H54 (cell line): ENCODE results near the gene ATAD3A.
"Not testable (repeated sequence)": the region's sequence is repeated elsewhere in the genome, so short reads cannot be mapped to it uniquely, and the experiment has no call there.

Experiments used
- DNase-seq: peaks from one replicate; pipeline ENCODE4 v3.0.0; 2011; ENCODE audit warnings: low spot score, mixed read lengths; ENCODE audit not compliant: insufficient read length
- FAIRE-seq: peaks from 3 replicates; lab custom pipeline; 2011; peaks lifted over from hg19 to GRCh38; lab: Jason Lieb, UNC
- POLR2A ChIP-seq: IDR thresholded peaks from 2 replicates; pipeline ENCODE4 v1.6.1; 2011; ENCODE audit warnings: low read depth, mild to moderate bottlenecking, low read length

Gene ATAD3A

DNA sequence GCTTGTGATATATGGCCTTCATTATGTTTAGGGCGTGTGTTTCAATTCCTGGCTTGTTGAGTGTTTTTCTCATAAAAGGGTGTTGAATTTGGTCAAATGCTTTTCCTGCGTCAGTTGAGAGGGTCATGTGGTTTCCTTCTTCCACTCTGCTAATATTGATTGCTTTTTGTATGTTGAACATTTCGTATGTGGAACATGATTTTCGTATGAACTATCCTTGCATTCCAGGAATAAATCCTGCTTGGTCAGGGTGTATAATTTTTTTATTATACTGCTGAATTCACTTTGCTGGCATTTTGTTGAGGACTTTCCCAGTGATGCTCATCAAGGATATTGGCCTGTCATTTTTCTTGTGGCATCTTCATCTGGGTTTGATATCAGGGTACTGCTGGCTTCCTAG lies 4.7 kb upstream of the ATAD3A start:
- FAIRE-seq (no peak), DNase-seq (no peak)
- TF ChIP-seq POLR2A, result no peak

DNA sequence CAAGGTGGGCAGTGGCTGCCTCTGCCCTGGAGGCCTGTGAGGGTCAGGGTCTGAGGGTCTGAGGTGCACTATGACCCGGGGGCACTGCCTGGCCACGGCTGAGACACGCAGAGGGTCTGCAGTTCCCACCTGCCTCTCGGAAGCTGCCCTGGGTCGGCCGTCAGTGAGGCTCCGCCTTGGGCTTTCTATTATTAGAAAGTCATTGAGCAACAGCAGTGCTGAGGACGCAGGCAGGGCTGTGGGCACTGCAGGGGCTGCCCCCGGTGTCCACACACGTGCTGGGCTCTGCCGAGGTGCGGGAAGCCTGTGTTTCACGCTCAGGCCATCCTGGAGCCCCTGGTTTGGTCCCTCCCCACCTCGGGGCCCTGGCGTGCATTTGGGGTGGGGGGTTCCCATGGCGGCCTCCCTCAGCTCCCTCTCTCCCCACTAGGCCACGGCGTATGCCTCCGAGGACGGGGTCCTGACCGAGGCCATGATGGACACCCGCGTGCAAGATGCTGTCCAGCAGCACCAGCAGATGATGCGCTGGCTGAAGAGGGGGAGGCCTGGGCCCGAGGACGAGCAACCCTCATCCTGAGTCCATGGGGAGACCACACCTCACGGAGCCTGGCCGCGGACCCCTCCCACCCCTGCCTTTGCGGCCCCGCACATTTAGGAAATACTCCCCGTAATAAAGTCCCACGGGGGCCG lies 3.0 kb upstream of the ATAD3A start:
- FAIRE-seq, DNase-seq: not testable (repeated sequence)

DNA sequence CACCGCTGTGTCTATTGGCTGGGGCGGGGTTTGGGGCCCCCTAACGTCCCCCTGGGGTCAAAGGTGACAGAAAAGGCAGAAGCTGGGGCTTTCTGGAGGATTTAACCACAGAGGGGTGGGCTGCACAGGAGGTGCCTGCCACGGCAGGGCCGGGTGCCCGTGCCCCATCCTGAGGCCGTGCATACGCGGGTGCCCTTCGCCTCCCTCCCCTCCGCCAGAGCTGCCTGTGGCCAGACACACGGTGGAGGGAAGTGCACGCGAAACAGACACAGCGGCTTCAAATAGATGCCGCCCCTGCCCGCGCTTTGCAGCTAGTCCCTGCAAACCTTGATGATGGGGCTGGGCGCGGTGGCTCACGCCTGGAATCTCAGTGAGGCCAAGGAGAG lies 2.5 kb upstream of the ATAD3A start:
- DNase-seq, FAIRE-seq: not testable (repeated sequence)

DNA sequence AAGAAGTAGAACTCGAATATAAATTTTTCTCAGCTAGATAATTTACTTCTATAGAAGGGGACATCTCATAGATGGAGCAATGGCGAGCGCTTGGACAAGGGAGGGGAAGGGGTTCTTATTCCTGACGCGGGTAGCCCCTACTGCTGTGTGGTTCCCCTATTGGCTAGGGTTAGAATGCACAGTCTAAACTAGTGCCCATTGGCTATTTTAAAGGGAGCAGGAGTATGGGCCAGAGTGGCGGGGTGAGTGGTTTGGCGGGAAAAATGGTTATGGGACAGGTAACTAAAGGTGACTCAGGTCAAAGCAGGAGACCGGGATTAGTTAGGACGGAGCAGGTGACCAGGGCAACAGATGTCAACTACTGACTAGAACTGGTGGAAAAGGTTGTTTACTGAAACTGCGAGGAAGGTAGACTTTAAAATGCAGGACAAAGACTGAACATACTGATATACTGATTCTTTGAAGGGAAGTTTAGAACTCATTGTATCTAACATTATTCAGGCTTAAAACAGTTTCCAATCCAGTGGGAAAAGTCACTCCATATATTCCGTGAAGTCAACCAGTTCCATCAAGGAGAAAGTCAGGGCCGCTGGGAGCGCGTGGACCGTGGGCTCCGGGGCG lies 940 bp upstream of the ATAD3A start:
- DNase-seq (no peak), FAIRE-seq (no peak)
- no peak for TF ChIP-seq POLR2A

DNA sequence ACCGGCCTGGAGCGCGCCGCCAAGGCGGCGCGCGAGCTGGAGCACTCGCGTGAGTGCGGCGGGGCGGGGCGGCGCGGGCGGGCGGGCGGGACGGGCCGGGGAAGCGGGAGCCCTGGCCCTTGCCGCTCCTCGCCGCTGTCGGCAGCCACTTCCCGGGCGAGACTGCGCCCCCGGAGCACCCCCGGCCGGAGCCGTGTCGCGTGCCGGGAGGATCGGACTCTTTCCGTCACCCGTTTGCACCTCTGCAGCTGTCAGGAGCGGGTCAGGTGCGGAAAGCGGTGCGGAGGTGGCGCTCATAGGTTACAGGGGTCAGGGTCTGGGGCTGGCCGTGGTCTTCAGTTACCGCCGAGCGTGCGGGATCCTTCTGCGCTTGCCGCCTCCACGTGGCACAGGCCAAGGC lies 463 bp downstream of the ATAD3A start:
- not testable (repeated sequence) for DNase-seq, FAIRE-seq

- not testable (repeated sequence) for DNase-seq, FAIRE-seq
These were observed 1.7 kb downstream of the ATAD3A start for GRCh38 chr1:1513675-1514074.

- not testable (repeated sequence) for FAIRE-seq, DNase-seq
These were observed 2.4 kb downstream of the ATAD3A start for GRCh38 chr1:1514376-1514775.

DNA sequence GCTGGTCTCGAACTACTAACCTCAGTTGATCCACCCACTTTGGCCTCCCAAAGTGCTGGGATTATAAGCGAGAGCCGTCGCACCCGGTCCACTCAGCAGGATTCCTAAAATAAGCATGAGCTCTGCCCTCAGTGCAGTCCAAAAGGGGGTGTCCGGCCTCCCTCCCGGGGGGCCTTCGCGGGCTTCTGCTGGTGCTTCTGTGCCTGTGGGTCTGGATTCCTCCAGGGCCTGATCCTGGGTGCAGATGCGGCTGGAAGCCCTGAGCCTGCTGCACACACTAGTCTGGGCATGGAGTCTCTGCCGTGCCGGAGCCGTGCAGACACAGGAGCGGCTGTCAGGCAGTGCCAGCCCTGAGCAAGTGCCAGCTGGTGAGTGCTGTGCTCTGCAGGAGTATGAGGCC lies 5.0 kb downstream of the ATAD3A start:
- FAIRE-seq, DNase-seq: not testable (repeated sequence)

DNA sequence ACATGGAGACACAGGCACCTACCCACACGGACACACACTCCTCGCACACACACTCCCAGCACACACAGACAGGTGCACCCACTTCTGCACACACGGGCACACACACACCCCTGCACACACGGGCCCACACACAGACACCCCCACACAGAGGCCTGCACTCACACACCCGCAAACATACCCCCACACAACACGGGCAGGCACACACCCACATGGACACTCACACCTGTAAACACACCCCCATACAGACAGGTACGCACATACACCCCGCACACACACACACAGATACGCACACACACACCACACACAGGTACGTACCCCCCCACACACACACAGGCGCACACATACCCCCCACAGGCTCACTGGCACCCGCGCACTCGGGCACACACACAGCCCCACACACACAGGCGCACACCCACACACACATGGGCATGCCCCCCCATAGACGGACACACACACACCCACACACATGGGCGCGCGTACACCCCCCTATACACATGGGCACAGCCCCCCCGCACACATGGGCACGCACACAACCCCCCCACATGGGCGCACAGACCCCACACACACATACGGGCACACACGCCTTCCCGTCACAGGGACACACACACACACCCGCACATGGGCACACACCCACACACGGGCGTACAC lies 6.1 kb downstream of the ATAD3A start:
- no peak for TF ChIP-seq POLR2A
- FAIRE-seq, result no peak
- DNase-seq, result no peak

- FAIRE-seq, result not testable (repeated sequence)
These were observed 6.7 kb downstream of the ATAD3A start for GRCh38 chr1:1518621-1519007.

GRCh38 chr1:1519805-1520505 lies 8.0 kb downstream of the ATAD3A start:
- not testable (repeated sequence) for DNase-seq, FAIRE-seq

More at GRCh38 chr1:1518621-1519007, 6.7 kb downstream of the ATAD3A start:
- DNase-seq, result not testable (repeated sequence)

DNA sequence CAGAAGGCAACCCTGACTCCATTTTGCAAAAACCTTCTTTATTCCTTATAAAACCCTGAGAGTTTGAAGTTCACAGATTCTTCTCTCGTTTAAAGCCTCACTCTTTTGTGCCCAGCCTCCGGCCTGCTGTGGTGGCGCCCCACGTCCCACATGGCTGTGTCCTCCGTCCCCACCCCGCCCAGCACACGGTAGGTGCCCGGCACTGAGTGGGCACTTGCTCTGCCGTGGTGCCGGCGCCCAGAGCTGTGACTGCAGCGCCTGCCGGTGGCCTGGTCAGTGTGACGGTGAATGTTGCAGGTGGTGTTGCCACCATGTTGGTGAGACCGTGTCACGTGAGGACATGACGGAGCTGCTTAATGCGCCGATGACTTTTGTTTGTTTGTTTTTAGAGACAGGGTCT lies 9.4 kb downstream of the ATAD3A start:
- no peak for TF ChIP-seq POLR2A
- DNase-seq (no peak), FAIRE-seq (no peak)

- FAIRE-seq, DNase-seq: not testable (repeated sequence)
These were observed 10.6 kb downstream of the ATAD3A start for GRCh38 chr1:1522536-1522935.

DNA sequence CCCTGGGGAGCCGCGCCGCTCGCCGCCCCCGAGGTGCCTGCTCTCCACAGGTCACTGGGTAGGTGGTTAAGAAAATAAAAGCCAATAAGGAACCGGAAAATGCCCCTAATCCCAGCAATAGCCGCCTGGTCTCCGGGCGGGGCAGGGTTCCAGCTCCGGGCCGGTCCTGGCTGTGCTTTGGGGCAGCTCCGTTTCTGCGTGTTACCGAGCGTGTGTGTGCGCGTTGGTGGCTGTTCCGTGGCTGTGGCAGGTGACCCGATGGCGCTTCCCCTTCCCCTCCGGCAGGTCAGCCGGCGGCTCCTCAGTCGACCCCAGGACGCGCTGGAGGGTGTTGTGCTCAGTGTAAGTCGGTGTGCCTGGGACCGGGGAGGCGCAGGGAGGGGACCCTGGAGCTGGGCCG lies 11.3 kb downstream of the ATAD3A start:
- FAIRE-seq, DNase-seq: not testable (repeated sequence)

DNA sequence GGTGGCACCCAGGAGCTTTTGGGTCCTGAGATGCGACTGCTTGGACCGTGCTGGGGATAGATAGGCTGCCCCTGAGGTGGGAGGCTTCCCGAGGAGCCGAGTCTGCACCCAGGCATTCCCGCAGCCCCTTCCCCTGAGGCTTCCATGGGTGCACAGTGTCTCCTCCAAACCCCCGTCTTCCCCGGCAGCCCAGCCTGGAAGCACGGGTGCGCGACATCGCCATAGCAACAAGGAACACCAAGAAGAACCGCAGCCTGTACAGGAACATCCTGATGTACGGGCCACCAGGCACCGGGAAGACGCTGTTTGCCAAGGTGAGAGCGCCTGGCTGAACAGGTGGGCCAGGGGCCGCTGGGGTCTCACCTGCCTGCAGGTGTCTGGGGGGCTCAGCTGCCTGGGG lies 11.7 kb downstream of the ATAD3A start:
- not testable (repeated sequence) for DNase-seq, FAIRE-seq

DNA sequence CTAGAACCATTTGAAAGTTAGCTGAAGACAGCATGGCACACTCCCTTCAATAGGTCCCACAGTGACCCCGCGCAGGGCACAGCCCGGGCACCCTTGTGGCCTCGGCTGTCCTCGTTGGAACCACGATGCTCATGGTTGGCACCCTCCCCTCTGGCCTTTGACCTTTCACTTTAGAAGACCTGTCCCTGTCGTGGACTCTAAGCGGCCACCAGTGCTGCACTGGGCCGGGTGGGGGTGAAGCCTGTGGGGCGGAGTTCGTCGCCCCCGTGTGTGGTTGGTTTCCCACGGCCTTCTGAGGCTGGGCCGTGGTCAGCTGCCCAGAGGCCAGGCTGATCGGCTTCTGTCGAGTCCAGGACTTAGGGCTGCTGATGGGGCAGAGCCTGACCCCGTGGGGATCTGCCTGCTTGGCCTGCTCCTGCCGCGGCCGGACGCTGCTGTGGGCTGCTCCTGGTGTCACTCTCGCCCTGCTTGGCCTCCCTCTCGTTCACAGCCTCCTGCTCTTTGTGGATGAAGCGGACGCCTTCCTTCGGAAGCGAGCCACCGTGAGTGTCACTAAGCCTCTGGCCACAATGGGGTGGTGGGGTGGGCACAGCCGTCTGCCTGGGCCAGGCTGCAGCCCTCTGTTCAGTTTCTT lies 12.9 kb downstream of the ATAD3A start:
- FAIRE-seq, DNase-seq: not testable (repeated sequence)

GRCh38 chr1:1526476-1526875 lies 14.5 kb downstream of the ATAD3A start:
- not testable (repeated sequence) for DNase-seq, FAIRE-seq
